ENCODE measurements around the gene SLC6A16. TPM values are rescaled to one million over a fixed set of nuclear protein-coding genes. Genes with fewer than 3 reads are reported as not detected.
A peak's percentile ranks its signal among the peaks of the same experiment; 100 is the strongest.
"Not testable (repeated sequence)": the region's sequence is repeated elsewhere in the genome, so short reads cannot be mapped to it uniquely, and the experiment has no call there.

Gene SLC6A16
- total RNA-seq, 1 donor, result 0.09 TPM

DNA sequence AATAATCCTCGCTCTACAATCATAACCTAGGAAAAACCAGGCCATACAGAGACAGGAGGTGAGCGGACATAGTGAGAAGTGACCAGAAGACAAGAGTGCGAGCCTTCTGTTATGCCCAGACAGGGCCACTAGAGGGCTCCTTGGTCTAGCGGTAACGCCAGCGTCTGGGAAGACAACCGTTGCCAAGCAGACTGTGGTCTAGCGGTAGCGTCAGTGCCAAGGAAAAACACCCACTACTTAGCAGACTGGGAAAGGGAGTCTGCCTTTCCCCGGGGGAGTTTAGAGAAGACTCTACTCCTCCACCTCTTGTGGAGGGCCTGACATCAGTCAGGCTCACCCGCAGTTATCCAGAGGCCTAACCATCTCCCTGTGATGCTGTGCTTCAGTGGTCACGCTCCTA is 58.6 kb downstream of the SLC6A16 start:
- not testable (repeated sequence) for H3K4me3 ChIP-seq (ENCODE audit: low read depth, low read length)
- peak; percentile 72 for DNase-seq (ENCODE audit: low read depth)
- TF ChIP-seq, protein P1, sequence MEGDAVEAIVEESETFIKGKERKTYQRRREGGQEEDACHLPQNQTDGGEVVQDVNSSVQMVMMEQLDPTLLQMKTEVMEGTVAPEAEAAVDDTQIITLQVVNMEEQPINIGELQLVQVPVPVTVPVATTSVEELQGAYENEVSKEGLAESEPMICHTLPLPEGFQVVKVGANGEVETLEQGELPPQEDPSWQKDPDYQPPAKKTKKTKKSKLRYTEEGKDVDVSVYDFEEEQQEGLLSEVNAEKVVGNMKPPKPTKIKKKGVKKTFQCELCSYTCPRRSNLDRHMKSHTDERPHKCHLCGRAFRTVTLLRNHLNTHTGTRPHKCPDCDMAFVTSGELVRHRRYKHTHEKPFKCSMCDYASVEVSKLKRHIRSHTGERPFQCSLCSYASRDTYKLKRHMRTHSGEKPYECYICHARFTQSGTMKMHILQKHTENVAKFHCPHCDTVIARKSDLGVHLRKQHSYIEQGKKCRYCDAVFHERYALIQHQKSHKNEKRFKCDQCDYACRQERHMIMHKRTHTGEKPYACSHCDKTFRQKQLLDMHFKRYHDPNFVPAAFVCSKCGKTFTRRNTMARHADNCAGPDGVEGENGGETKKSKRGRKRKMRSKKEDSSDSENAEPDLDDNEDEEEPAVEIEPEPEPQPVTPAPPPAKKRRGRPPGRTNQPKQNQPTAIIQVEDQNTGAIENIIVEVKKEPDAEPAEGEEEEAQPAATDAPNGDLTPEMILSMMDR (IDR thresholded peaks at IDR 0.05; ENCODE audit: insufficient read depth, low read length), result peak; percentile 48

DNA sequence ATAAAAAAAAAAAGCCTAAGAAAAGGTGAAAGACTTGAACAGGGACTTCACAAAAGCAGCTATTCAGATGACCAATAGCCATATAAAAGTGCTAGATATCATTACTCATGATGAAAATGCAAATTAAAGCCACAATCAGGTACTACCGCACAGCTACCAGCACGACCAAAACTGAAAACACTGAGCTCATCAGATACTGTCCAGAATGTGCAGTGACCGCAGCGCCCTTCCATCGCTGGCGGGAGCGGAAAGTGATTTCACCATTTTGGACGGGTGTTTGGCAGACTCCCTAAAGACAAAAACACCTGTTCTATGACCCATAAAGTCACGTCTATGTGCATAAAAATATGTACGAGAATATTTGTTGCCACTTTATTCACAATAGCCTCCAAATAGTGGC is 60.7 kb downstream of the SLC6A16 start:
- no peak for DNase-seq (ENCODE audit: low read depth)
- TF ChIP-seq, protein P1 (IDR thresholded peaks at IDR 0.05; ENCODE audit: insufficient read depth, low read length), result no peak
- no peak overlapping the region for H3K4me3 ChIP-seq (ENCODE audit: low read depth, low read length)

DNA sequence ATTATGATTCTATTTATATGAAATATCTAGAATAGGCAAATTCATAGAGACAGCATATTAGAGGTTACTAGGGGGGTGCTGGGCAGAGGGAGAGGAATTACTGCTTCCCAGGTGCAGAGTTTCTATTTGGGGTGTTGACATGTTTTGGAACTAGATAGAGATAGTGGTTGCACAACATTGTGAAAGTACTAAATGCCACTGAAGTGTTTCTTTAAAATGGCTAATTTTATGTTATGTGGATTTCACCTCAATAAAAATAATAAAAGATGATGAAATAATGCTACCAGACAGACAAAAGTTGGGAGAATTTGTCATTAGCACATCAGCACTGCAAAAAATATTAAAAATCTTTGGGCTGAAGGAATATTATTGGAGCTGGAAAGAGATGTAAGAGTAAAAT is 63.4 kb downstream of the SLC6A16 start:
- TF ChIP-seq, protein P1 (IDR thresholded peaks at IDR 0.05; ENCODE audit: insufficient read depth, low read length), result no peak
- H3K4me3 ChIP-seq (ENCODE audit: low read depth, low read length), result no peak overlapping the region
- DNase-seq (ENCODE audit: low read depth), result no peak

DNA sequence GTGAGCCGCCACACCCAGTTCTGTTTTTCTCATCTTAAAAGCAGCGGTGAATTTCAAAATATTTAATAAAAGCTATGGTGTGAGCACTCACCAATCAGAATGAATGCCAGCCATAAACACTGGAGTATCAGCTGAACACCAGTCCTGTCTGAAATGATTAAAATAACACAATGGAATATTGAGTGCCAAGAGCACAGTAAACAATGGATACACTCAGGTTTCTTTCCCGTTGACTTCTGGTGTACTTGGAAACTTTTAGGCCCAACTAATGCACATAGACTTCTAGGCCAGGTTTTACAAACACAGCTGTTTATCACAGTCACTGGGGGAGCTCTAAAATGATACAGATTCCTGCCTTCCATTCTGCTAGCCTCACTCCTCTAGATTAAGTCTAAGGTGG is 68.3 kb downstream of the SLC6A16 start:
- TF ChIP-seq, protein P1 (IDR thresholded peaks at IDR 0.05; ENCODE audit: insufficient read depth, low read length), result no peak
- DNase-seq (ENCODE audit: low read depth), result peak; percentile 1
- H3K4me3 ChIP-seq (ENCODE audit: low read depth, low read length), result no peak overlapping the region

DNA sequence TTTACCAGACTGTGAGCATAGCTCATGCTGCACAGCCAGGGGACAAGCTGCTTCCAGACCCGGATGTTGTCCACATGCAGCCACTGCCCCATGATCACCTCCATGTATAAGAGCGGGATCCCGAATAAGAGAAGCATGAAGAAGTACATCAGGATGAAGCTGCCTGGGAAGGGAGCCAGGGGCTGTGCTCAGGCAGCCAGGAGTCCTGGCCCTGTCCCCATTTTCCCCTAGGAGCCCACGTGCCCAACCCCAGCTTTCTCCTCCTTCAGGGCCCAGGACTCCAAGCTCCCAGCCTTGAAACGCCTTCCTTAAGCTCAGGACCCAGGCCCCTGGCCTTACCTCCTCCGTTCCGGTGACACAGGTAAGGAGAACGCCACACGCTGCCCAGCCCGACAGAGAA is 69.3 kb downstream of the SLC6A16 start:
- H3K4me3 ChIP-seq (ENCODE audit: low read depth, low read length), result no peak overlapping the region
- TF ChIP-seq, protein P1 (IDR thresholded peaks at IDR 0.05; ENCODE audit: insufficient read depth, low read length), result no peak
- DNase-seq (ENCODE audit: low read depth), result no peak

DNA sequence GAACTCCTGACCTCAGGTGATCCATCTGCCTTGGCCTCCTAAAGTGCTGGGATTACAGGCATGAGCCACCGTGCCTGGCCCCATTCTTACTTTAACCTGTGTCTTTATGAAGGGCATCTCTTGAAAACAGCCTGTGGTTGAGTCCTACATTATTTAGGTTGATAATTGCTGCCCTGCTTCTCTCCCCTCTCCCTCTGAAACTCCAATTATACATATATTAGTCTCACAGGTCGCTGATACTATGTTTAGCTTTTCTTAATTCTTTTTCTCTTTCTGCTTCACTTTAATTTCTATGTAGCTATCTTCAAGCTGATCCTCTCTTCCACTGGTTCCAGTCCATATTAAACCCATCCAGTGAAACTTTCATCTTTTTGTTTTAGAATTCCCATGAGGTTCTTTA is 75.1 kb downstream of the SLC6A16 start:
- TF ChIP-seq, protein P1 (IDR thresholded peaks at IDR 0.05; ENCODE audit: insufficient read depth, low read length), result no peak
- no peak overlapping the region for H3K4me3 ChIP-seq (ENCODE audit: low read depth, low read length)
- no peak for DNase-seq (ENCODE audit: low read depth)

DNA sequence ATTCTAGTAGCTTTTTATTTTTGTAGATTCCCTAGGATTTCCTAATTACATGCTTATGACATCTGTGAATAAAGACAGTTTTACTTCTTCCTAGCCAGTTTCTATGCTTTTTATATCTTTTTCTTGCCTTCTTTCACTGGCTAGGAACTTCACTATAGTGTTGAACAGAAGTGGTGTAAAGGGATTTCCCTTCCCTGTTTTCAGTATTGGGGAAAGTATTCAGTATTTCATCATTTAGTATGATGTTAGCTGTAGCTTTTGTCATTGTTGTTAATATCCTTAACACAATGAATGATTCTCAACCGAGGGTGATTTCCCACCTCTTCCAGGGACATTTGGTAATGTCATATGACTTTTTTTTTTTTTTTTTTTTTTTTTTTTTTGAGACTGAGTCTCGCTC is 77.3 kb downstream of the SLC6A16 start:
- no peak for DNase-seq (ENCODE audit: low read depth)
- no peak overlapping the region for H3K4me3 ChIP-seq (ENCODE audit: low read depth, low read length)
- TF ChIP-seq, protein P1 (IDR thresholded peaks at IDR 0.05; ENCODE audit: insufficient read depth, low read length), result no peak
